PC-3 (cell line): ENCODE results near the gene PHC3.

Experiments used
- CTCF ChIP-seq: fragments of 300-600 bp; sonication (generic); conservative IDR thresholded peaks from 2 replicates; pipeline ENCODE4 v1.5.1; 2017; ENCODE audit warnings: antibody characterized with exemption, low read depth, mild to moderate bottlenecking, low read length
- EZH2 ChIP-seq: fragments of 300-600 bp; sonication (generic); IDR thresholded peaks from one replicate; pipeline ENCODE4 v1.6.1; 2017; ENCODE audit warnings: antibody characterized with exemption, mild to moderate bottlenecking, low read length; ENCODE audit not compliant: unreplicated experiment
- EZH2phosphoT487 ChIP-seq: fragments of 300-600 bp; sonication (generic); IDR thresholded peaks from 2 replicates; pipeline ENCODE4 v1.6.1; 2018; ENCODE audit warnings: mild to moderate bottlenecking, antibody characterized with exemption, low read length, borderline replicate concordance

GRCh38 chr3:170047133-170047404 is 134.5 kb downstream of the PHC3 start:
- TF ChIP-seq CTCF = no peak
- TF ChIP-seq EZH2 = no peak
- TF ChIP-seq EZH2phosphoT487 = no peak
